GM18520 (cell line): ENCODE data around the gene CSHL1.

Experiments used
- ATAC-seq: cut with Tn5 transposase; IDR thresholded peaks from one replicate; pipeline ENCODE4 v1.9.1; 2021; ENCODE audit not compliant: unreplicated experiment

CSHL1 gene

GRCh38 chr17:63911041-63911635, at the start of gene CSHL1:
Gene CSHL1, minus strand, starts transcription at chr17:63911258. Its CDS starts 62 bp downstream, at chr17:63911196.
- ATAC-seq: no peak

DNA sequence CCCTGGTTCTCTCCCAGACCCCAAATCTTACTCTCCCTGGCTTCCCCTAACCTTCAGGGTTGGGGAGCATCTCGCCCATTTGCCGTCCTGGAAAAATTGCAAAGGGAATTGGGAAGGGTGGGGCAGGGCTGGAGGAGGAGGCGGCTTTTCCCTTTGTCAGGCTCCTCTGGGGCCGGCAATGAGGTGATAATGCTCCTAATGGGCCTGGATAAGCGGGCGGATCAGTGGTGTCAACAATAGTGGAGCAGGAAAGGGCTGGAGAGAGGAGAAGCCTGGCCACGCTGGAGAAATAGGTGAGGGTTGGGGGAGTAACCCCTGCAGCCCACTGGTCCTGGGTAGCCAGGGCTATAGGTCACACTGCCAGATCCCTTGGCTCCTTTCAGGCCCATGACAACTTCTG, 49.4 kb upstream of the CSHL1 start:
- ATAC-seq: no peak

DNA sequence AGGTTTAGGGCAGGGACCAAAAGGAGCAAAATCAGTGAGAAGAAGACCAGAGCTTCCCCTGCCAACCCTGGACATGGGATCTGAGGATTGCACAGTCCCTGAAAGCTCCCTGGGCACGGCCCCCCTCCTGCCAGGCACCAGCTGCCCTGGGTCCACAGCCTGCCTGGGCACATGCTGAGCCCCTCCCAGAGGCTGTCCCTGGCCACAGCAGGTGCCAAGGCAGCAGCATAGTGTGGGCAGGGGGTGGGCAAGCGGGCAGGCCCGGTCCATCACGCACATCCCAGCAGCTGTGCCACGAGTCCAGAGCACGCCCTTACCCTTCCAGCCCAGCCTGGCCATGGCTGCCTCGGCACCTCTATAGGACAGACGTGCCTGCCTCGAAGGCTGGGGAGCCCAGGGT, 48.9 kb upstream of the CSHL1 start:
- ATAC-seq: no peak

DNA sequence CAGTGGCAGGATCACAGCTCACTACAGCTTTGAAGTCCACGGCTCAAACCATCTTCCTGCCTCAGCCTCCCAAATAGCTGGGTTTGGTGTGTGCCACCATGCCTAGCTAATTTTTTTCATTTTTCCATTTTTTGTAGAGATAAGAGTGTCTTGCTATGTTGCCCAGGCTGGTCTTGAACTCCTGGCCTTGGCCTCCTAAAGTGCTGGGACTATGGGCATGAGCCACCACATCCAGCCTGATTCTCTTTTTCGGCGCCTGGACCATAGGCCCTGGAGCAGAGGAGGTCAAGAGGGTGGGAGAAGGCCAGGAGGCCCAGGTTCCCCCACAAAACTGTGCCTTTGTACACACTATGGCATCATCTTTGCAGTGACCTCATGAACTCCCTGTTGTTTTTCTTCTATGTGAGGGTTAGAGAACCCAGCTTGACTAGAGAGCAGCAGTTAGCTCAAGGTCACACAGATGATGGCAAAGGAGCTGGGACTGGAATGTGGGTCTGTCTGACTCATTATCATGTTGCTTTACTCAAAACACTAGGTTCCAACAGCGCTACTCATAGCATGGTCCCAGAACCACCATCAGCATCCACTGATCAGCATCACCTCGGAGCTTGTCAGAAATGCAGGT, 45.4 kb upstream of the CSHL1 start:
- ATAC-seq: no peak

GRCh38 chr17:63955791-63956190, 44.7 kb upstream of the CSHL1 start:
- no peak for ATAC-seq

DNA sequence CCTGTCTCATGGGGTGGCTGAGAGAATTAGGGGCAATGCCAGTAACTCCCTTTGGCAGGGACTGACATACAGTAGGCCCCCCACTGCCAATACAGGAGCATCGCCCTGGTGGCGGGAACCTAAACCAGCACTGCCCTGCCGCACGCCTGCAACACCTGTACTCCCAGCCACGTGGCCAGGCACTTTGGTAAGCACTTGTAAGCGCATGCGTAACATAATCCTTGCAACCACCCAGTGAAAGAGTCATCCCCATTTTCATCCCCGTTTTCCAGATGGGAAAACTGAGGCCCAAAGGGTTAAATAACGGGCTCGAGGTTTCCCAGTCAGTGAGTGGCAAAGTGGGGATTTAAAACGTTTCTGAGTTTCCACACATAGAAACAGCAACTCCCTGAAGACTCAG, 44.2 kb upstream of the CSHL1 start:
- no peak for ATAC-seq

DNA sequence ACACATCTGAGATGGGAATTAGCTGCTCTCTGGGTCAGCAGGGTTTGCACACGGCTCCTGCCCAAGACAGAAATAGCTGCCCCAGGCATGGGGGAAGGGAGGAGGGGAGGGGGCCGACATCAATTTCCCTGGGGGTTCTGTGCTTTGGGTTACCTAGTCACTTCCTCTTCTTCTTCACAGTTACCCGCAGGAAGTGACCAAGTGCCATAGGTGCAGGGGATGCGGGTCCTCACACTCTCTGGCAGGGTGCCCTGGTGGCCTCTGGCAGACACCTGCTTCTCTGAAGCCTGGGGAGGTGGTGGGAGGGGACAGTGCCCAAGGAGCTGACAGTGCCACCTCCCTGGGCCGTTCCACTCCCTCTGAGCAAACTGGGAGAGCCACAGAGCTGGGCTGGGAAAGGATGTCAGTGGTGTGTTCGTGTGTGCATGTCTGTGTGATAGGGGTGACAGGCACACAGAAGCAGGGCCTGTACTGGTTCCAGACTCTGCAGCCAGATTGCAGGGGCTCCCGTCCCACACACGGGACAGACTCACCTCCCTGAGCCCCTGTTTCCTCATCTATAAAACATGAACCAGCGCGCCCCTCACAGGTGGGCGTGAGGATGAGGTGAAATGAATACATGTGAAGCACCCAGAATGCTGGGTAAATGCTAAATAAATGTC, 43.5 kb upstream of the CSHL1 start:
- no peak for ATAC-seq

DNA sequence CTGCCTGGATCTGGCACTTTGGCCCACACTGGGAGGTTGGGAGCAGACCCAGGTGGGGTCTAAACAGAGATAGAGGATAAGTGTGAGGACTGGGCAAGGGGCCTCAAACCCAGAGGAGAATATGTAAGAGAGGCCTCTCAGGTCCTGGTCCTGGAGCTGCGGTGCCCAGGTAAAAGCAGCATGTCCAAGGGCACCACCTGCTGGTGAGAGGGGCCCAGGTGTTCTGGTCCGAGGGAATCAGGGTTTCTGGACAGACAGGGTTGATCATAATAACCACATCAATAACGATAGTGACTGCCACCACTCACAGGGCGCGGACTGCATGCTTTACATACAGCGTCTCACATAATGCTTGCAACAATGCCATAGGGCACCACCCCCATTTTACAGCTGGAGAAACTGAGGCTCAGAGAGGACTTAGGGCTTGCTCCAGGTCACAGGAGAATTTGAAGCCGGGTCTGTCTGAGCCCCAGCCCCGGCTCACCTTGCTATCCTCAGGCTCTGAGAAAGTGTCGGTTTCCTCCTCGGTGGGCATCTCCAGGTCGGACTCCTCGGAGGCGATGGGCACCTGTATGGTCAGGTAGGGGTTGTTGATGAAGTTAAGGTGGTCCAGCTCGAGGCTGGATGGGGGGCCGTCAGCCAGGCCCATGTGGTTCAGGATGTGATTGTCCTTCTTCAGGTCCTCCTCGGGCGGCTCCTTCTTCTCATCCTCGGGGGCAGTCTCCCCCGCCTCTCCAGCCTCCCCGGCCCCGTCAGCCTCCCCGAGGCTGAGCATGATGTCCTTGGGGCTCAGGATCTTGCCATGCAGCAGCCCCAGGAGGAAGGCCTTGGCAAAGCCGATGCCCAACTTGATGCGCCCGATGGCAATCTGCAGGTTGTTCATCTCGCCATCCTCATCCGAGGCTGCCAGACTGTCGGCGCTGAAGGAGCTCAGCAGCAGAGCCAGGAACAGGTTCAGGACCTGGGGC, 40.2 kb upstream of the CSHL1 start:
- ATAC-seq: no peak

GRCh38 chr17:63949576-63950250, 38.7 kb upstream of the CSHL1 start:
- ATAC-seq: no peak

- ATAC-seq: no peak
Measured at GRCh38 chr17:63948521-63948920, 37.5 kb upstream of the CSHL1 start.

- ATAC-seq: no peak
Measured at GRCh38 chr17:63947711-63948330, 36.8 kb upstream of the CSHL1 start.

DNA sequence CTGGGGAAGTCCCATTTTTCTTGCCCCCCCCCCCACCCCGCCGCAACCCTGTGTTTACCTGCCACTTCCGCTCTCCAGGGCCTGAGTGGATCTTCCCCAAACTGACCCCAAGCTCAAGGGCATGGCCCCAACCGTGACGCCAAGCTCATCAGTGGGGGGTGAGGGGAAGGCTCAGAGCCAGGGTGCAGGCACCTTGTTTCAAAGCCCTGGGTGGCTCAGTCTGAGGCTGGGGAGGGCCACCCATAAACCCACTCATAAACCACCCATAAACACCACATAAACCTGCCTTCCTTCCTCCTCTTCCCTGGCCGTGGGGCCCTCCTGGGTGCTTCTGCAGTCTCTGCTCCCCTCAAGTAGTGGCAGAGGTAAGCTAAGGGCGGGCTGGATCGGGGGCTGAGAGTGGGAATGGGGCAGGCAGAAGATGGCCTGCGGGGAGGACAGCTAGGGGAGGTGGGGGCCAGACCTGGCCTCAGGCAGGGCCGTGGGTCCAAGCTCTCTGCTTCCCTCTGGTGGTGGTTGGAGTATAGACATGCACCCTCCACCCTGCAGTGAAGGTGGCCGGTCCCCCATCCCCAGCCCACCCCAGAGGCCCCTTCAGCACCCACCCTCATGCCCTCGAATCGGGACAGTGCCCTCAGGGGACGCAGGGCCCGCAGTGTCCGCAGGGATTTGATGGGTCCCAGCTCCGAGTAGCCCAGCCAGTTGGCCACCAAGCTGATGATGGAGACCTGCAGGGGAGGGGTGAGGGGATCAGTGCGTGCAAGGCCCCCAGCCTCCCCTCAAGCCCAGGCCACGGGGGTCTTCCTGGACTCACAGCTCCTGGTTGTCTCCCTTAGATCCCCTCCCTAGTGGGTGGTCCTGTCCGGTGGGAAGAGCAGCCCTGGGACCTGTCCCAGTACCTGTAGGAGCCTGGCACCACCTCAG, 35.6 kb upstream of the CSHL1 start:
- no peak for ATAC-seq

DNA sequence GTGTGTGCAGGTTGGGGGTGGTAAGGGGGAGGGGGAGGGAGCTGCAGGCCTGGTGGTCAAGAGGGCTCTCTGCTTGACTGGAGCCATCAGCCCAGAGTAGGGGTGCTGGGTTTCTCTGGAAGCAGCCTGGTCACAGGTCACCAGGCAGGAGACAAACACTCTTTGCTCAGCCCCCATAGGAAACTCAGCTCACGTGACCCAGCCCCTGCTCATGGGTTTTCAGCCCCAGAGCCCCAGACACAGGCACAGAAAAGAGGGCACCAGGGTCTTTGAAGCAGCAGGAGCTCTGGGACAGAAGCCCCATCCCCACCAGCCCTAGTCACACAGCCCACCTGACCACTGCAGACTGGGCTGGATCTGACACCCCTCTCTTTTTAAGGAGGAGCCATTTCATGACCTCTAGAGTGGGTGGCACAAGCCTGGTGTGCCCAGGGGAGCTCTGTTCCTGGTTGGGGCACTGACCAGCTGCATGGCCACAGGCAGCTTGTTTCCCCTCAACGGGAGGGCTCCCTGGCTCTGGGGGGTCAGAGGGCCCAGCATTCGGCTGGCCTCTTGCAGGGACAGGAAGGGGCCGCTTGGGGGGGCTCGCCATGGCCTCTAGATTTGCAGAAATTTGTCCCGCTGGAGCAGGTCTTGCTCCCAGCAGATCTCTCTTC, 34.9 kb upstream of the CSHL1 start:
- ATAC-seq: no peak

- no peak for ATAC-seq
Measured at GRCh38 chr17:63944736-63945499, 33.9 kb upstream of the CSHL1 start.

GRCh38 chr17:63943745-63944144, 32.7 kb upstream of the CSHL1 start:
- ATAC-seq: no peak

DNA sequence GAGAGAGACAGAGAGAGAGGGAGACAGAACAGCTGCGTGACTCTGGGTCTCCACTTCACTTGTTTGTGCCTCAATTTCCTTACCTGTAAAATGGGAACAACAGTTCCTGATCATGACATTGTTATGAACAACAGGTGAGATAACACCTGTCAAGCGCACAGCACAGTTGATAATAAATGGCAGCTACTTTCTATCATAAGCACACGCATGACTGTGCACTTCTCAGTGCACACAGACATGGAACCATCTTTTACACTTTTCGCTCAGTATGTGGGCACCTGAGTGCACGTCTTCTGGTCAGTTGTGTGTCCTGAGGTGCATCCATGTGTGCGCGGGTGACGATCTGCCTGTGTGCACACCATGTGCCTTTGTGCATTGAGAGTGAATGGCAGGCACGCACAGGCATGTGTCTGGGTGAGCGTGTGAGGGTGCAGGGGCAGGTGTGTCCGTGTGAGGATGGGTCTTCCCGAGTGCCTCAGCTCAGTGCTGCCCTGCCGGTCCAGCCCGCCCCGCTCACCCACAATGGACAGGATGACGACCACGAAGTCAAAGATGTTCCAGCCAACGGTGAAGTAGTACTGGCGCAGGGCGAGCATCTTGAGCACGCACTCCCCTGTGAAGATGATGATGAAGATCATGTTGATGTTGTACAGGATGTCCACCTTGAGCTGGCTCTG, 31.4 kb upstream of the CSHL1 start:
- ATAC-seq: no peak

DNA sequence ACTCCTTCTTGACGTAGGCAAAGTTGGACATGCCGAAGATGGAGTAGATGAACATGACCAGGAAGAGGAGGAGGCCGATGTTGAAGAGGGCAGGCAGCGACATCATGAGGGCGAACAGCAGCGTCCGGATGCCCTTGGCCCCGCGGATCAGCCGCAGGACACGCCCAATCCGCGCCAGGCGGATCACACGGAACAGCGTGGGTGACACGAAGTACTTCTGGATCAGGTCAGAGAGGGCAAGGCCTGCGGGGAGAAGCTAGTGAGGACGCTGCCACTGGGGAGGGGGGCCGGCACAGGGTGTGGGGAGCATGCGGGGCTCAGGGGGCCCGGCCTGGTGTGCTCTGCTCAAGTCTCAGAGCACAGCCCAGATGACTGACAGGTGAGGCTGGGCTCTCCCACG, 30.7 kb upstream of the CSHL1 start:
- ATAC-seq: no peak

GRCh38 chr17:63941162-63941561, 30.1 kb upstream of the CSHL1 start:
- no peak for ATAC-seq
